CD4-positive, alpha-beta T cell treated with Interleukin-15 for 4 hours (primary cell): ENCODE results near the gene PLCD3.
"Not testable (repeated sequence)": the region's sequence is repeated elsewhere in the genome, so short reads cannot be mapped to it uniquely, and the experiment has no call there.

Experiments
- DNase-seq: peaks from one replicate; pipeline ENCODE4 v3.0.0-alpha.2; 2020; ENCODE audit warnings: low spot score

Gene PLCD3

GRCh38 chr17:45135192-45135977, 3.1 kb upstream of the PLCD3 start, which contains the start of gene ACBD4:
ACBD4 (plus strand) TSS chr17:45135687; CDS start chr17:45136145, 458 bp downstream.
- peak; percentile 97 for DNase-seq

- peak; percentile 59 for DNase-seq
These were observed 503 bp upstream of the PLCD3 start for GRCh38 chr17:45132572-45133463.

GRCh38 chr17:45131616-45132319, 547 bp downstream of the PLCD3 start:
- DNase-seq = peak; percentile 23

- DNase-seq = no peak
These were observed 1.4 kb downstream of the PLCD3 start for GRCh38 chr17:45130681-45131615.

GRCh38 chr17:45129940-45130680, 2.2 kb downstream of the PLCD3 start:
- DNase-seq = no peak

- DNase-seq = no peak
These were observed 2.8 kb downstream of the PLCD3 start for GRCh38 chr17:45129426-45129939.

- no peak for DNase-seq
These were observed 3.3 kb downstream of the PLCD3 start for GRCh38 chr17:45128989-45129388.

- DNase-seq = no peak
These were observed 4.0 kb downstream of the PLCD3 start for GRCh38 chr17:45128331-45128730.

- DNase-seq = no peak
These were observed 4.6 kb downstream of the PLCD3 start for GRCh38 chr17:45127548-45128300.

GRCh38 chr17:45127207-45127547, 5.1 kb downstream of the PLCD3 start:
- no peak for DNase-seq

- DNase-seq = no peak
These were observed 6.8 kb downstream of the PLCD3 start for GRCh38 chr17:45125509-45125908.

- not testable (repeated sequence) for DNase-seq
These were observed 7.6 kb downstream of the PLCD3 start for GRCh38 chr17:45124797-45125122.

- peak; percentile 62 for DNase-seq
These were observed 8.2 kb downstream of the PLCD3 start for GRCh38 chr17:45123930-45124796.

- no peak for DNase-seq
These were observed 9.1 kb downstream of the PLCD3 start for GRCh38 chr17:45123076-45123770.

GRCh38 chr17:45121055-45121454, 11.3 kb downstream of the PLCD3 start:
- DNase-seq = no peak

GRCh38 chr17:45120558-45120957, 11.8 kb downstream of the PLCD3 start:
- no peak for DNase-seq

- DNase-seq = no peak
These were observed 12.4 kb downstream of the PLCD3 start for GRCh38 chr17:45119964-45120363.

GRCh38 chr17:45118691-45119090, 13.6 kb downstream of the PLCD3 start:
- DNase-seq = no peak
